Dedifferentiated amniotic fluid mesenchymal stem cell (primary cell): ENCODE measurements around the gene MLIP.
A peak's percentile ranks its signal among the peaks of the same experiment; 100 is the strongest.

Experiments used
- DNase-seq: peaks from one replicate; pipeline ENCODE4 v3.0.0-alpha.2; 2016; ENCODE audit errors: extremely low spot score

Gene MLIP

GRCh38 chr6:54095723-54096122, 15.5 kb upstream of the MLIP start:
- DNase-seq: no peak

- DNase-seq: no peak
Observed at GRCh38 chr6:54096811-54097210, 14.4 kb upstream of the MLIP start.

- DNase-seq: no peak
Observed at GRCh38 chr6:54097753-54098152, 13.5 kb upstream of the MLIP start.

GRCh38 chr6:54098450-54099044, 12.7 kb upstream of the MLIP start:
- DNase-seq: no peak

GRCh38 chr6:54099225-54099624, 12.0 kb upstream of the MLIP start:
- DNase-seq: no peak

- DNase-seq: no peak
Observed at GRCh38 chr6:54100411-54101006, 10.7 kb upstream of the MLIP start.

GRCh38 chr6:54102238-54102637, 9.0 kb upstream of the MLIP start:
- DNase-seq: no peak

- no peak for DNase-seq
Observed at GRCh38 chr6:54103497-54103896, 7.7 kb upstream of the MLIP start.

- DNase-seq: no peak
Observed at GRCh38 chr6:54106727-54107126, 4.5 kb upstream of the MLIP start.

- no peak for DNase-seq
Observed at GRCh38 chr6:54107470-54108090, 3.7 kb upstream of the MLIP start.

GRCh38 chr6:54108271-54108670, 3.0 kb upstream of the MLIP start:
- DNase-seq: no peak

GRCh38 chr6:54109586-54109985, 1.7 kb upstream of the MLIP start:
- no peak for DNase-seq

- no peak for DNase-seq
Observed at GRCh38 chr6:54112151-54112650, 958 bp downstream of the MLIP start.

GRCh38 chr6:54114991-54115390, 3.7 kb downstream of the MLIP start:
- DNase-seq: no peak

- DNase-seq: no peak
Observed at GRCh38 chr6:54115966-54116365, 4.7 kb downstream of the MLIP start.

GRCh38 chr6:54118117-54118516, 6.9 kb downstream of the MLIP start:
- no peak for DNase-seq

- no peak for DNase-seq
Observed at GRCh38 chr6:54125493-54125892, 14.2 kb downstream of the MLIP start.

GRCh38 chr6:54130179-54130578, 18.9 kb downstream of the MLIP start:
- no peak for DNase-seq

GRCh38 chr6:54132587-54132986, 21.3 kb downstream of the MLIP start:
- no peak for DNase-seq

GRCh38 chr6:54133186-54133585, 21.9 kb downstream of the MLIP start:
- no peak for DNase-seq

GRCh38 chr6:54134935-54135334, 23.7 kb downstream of the MLIP start:
- no peak for DNase-seq

GRCh38 chr6:54135665-54136369, 24.6 kb downstream of the MLIP start:
- peak; percentile 28 for DNase-seq

- no peak for DNase-seq
Observed at GRCh38 chr6:54138795-54139194, 27.6 kb downstream of the MLIP start.
